HCT116 (cell line): Measurements from ENCODE around the gene ANGEL1.

Experiments
- CEBPB ChIP-seq: IDR thresholded peaks from 2 replicates; pipeline ENCODE4 v1.6.1; 2012; ENCODE audit warnings: low read depth
- CTCF ChIP-seq, 3 experiments: fragments of 200-600 bp in 1 of 3; sonication (generic) in 1 of 3; IDR thresholded peaks in 2 of 3; conservative IDR thresholded peaks in 1 of 3; 2 replicates each; pipeline ENCODE4 v1.5.1; 2012 to 2017; ENCODE audit warnings: low read depth in 2 of 3, low read length in 2 of 3, antibody characterized with exemption in 1 of 3, borderline replicate concordance in 1 of 3, control low read depth in 1 of 3, mild to moderate bottlenecking in 1 of 3, mixed read lengths in 1 of 3, mixed run types in 1 of 3, moderate library complexity in 1 of 3; ENCODE audit not compliant: insufficient read depth in 1 of 3
- EZH2 ChIP-seq: fragments of 200-600 bp; sonication (generic); IDR thresholded peaks from 2 replicates; pipeline ENCODE4 v1.6.1; 2017; ENCODE audit warnings: antibody characterized with exemption, mixed run types
- POLR2A ChIP-seq: IDR thresholded peaks from 2 replicates; pipeline ENCODE4 v1.7.0; 2011; ENCODE audit warnings: borderline replicate concordance; ENCODE audit not compliant: insufficient read depth, insufficient read length; ENCODE audit errors: extremely low read depth
- POLR2AphosphoS5 ChIP-seq: IDR thresholded peaks from 2 replicates; pipeline ENCODE4 v1.6.1; 2011; ENCODE audit warnings: mild to moderate bottlenecking, low read depth, low read length, moderate library complexity

- no peak for TF ChIP-seq POLR2AphosphoS5
- no peak for TF ChIP-seq POLR2A
- TF ChIP-seq CTCF (IDR thresholded peaks at IDR 0.05 in 2 of 3, conservative IDR thresholded peaks at IDR 0.05 in 1 of 3; ENCODE audit: borderline replicate concordance in 1 of 3, insufficient read depth in 1 of 3, low read depth in 2 of 3, low read length in 2 of 3), result no peak
- no peak for TF ChIP-seq CEBPB
- no peak for TF ChIP-seq EZH2
These were observed 59.0 kb downstream of the ANGEL1 start for GRCh38 chr14:76753541-76754198.
